GM18520 (cell line): ENCODE data around the gene SH2D2A.

Experiments used
- ATAC-seq: cut with Tn5 transposase; IDR thresholded peaks from one replicate; pipeline ENCODE4 v1.9.1; 2021; ENCODE audit not compliant: unreplicated experiment

Gene SH2D2A

DNA sequence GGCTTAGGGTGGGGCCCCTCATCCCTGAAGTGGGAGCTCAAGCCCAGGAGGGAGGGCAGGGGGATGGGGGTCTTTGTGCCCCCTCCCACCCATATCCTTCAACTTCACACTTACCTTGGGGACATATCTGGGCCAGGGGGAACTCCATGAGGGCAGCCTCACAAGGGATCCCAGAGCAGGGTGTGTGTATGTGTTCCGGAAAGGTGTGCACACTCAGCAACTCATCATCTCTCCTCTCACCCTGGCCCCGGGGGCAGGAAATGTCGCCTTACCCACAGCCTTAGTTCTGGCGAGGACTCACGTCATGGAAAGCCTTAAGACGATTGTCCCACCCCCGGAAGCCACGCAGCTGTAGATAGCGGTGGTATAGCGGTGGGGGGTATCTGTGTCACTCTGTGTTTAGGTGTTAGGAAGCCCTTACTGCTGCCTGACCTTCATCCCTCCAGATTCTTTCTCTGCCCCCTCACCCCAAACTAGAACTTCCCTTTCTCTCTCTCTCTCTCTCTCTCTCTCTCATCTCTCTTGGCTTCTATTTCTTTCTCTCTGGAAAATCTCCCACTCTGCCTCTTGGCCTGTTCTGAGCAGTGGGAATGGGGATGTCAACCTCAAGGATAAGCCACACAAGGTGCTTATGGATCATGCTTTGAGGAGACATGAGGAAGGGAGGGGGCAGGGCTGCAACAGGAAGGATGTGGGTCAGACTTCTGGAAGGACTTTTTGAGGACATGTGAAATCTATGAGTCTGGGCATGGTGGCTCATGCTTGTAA lies at the start of gene SH2D2A:
SH2D2A (minus strand) TSS at position 288 of the 768 bp plus-strand sequence; CDS start at position 148, 140 bp downstream.
- ATAC-seq, result peak; percentile 77

DNA sequence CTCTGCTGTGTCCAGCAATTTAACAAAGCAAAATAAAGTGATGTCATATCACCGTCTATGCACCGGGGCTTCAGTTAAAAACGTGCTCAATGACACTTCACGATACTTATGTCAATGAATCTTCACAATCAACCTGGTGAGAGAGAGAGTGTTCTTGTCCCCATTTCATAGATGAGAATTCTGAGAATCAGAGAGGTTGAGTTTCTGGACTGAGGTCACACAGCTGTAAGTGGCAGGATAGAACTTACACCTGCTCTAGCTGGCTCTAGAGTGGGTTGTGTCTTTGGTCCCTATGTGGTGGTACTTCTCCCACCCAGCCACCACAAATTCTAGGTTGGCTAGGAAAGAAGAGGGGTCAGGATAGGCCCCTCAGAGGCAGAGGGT lies 49.2 kb upstream of the SH2D2A start:
- no peak for ATAC-seq

DNA sequence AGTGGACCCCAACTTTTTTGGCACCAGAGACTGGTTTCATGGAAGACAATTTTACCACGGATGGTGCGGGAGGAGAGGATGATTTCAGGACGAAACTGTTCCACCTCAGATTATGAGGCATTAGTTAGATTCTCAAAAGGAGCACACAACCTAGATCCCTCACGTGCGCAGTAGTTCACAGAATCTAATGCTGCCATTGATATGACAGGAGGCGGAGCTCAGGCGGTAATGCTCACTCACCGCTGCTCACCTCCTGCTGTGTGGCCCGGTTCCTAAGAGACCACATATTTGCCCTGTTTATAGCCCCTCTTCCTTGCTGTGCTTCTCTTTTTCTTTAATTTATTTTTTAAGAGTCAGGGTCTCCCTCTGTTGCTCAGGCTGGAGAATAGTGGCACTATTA lies 48.6 kb upstream of the SH2D2A start:
- ATAC-seq, result no peak

DNA sequence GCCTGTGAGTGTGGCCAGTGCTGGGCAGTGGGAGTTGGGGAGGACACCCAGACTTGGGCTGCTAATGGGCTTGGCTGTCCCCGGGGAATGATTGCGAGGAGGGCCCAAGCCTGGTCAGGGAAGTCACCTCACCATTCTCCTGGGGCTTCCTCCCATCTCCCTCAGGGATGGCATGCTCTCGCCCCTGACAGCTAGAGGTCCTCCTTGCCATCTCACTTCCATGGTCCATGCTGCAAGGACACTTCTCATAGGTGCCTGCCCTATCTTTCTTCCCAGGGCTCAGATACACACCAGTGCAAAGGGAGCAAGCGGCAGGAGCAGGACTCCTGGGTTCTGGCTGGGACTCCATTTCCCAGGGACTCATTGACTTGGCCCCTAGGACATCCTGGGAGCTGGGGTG lies 48.1 kb upstream of the SH2D2A start:
- ATAC-seq, result no peak

DNA sequence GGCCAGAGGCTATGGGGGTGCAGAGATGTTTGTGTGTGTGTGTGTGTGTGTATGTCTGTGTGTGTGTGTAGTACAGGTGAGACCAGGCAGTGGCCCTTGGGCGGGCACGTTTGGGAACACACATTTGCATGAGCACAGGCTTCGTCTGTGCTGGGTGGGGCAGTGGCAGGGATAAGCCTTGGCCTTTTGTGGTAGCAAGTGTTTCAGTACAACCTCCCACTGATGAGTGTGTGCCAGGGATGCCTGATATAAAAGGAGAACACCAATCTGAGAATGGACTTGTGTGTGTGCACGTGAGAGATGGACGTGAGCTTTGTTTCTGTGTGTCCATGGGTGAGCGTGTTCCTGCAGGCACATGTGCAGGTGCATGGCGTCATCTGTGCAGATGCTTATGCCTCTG lies 47.0 kb upstream of the SH2D2A start:
- no peak for ATAC-seq

DNA sequence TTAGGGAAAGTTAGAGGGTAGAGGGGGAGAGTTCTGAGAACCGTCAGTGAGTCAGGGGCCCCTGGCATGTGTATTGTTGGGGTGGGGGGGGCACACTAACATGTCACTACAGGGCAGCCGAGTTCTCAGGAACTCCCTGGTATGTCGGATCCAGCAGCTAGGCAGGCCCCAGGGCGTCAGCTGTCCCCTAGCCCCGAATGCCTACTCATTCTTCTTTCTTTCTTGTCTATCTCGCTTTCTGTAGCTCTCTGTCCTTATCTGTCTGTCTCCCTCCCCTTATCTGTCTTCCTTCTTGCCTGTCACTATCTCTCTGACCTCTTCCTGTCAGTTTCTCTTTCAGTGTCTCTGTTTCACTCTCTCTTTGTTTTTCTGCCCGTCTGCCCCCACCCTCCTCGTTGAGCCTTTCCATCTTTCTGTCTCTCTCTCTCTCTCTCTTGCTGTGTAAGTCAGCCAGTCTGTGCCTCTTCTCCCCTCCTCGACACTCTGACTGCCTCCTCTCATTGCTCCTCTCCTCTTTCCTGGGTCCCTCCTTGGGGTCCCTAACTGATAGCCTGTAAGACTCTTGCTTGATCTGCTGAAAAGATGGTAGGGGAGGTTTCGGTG lies 46.5 kb upstream of the SH2D2A start:
- ATAC-seq, result no peak

DNA sequence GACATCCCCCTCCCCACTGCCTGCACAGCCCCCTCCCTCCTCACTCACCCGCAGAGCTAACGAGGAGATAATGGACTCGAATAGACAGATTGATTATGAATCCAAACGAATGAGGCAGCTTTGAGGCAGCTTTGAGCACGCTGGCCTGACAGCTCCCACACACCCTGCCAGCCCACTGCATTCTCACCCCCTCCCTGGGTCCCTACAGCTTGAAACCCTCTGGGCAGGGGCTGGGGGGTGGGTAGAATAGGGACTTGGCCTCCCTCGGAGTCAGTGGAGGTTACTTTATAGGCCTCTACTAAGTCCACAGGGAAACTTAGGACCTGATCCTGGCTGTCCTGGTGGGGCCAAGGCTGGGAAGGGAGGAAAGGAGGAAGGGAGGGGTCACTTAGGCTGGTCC lies 45.9 kb upstream of the SH2D2A start:
- ATAC-seq, result no peak

DNA sequence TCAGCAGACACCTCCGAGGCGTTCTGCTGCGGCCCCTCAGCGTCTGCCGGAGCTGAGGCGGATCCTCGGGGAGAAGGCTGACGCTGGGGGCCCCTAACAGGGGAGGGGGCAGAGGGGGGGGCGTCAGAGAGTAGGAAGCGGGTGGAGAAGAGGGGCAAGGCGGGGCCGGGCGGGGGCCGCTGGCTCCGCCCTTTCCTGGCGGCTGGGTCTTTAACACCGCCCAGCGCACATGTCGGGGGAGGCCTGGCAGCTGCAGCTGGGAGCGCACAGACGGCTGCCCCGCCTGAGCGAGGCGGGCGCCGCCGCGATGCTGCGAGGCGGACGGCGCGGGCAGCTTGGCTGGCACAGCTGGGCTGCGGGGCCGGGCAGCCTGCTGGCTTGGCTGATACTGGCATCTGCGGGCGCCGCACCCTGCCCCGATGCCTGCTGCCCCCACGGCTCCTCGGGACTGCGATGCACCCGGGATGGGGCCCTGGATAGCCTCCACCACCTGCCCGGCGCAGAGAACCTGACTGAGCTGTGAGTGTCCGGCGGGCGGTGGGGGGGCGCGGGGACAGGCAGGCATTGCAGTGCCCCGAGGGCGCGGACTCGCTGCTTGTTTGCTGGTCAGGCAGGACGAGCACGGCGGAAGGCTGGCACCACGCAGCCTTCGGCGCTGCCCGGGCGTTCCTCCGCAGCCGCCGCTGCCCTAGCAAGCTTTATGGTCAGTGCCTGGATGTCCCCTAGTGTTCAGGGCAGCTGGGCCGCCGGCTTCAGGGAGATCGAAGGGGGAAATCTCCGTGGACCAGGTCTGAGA lies 44.2 kb upstream of the SH2D2A start, which contains the start of gene NTRK1:
NTRK1 (plus strand) TSS at position 238 of the 796 bp plus-strand sequence; CDS start at position 308, 70 bp downstream.
- ATAC-seq, result no peak

DNA sequence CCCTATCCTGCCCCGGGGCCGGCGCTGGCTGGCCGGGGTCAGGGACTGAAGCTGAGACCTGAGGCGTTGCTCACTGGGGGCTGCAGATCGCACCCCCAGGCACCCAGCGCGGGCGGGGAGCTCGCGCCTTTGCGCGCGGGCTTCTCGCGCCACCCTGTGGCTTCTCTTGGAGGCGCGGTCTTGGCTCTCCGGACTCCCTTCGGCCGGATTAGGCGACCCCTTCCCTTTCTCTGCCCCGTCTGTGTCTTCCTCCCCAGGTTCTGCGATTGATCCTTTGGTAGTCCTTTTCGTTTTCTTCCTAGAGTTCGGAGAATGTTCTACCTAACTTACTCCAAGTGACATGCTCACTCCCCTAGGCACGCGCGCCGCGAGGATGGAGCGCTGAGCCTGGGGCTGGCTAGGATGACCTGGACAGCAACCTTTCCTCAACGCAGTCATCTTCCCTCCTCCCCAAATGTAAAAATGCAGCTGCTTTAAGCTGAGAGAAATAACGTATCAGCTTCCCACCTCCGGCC lies 43.5 kb upstream of the SH2D2A start:
- ATAC-seq, result no peak

DNA sequence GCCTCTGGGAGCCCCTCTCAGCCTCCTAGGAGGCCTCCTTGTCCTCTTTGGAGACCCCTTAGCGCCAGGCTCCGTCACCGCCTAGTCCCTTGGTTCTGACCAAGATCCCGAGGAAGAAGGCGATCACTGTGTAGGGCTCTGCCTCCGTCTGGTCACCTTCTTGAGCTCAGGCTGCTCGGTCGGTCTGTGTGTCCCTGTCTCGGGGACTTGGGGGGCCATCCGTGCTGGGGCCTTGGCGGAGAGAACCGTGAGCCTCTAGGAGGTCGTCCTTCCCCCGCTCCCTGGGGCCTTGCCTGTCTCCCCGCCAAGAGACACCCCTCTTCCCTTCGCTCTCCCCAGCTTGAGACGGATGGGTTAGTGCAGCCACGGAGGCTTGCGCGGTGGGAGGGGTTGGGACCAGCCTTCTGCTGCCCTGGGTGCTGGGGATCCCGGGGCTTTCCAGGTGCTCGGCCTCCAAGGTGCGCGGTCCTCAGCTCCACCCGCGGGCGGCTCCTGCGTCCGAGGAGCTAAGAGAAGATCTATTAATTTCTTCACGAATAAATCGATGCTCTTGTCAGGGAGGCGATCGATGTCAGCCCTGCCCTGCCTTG lies 43.0 kb upstream of the SH2D2A start:
- ATAC-seq, result no peak

DNA sequence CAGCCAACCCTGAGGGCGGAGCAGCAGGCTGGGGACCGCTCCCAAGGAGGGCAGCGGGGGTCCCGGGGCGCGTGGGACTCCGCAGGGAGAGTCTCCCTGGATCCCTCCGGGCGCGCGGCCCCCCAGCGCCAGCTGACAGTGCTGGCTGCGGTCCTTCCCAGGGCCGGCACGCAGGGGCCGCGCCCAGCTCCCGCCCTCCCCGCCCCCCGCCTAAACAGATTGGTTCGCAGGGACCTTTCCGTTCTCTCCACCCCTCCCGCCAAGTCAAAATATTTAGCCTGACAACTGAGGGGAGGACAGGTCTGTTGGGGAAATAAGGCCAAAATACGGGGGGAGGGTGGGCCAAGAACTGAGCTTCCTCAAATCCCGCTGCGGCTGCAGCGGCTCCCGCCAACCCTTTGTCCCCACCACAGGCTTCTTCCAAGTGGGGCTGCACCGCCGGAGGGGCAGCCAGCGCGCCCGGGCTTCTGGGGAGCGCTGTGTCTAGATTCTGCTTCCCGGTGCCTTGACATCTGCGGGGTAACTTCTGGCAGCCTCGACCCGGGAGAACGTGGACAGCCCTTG lies 42.4 kb upstream of the SH2D2A start, which contains the start of gene INSRR:
INSRR (minus strand) TSS at position 159 of the 564 bp plus-strand sequence. CDS start 496 bp downstream, outside the sequence.
- ATAC-seq, result no peak

DNA sequence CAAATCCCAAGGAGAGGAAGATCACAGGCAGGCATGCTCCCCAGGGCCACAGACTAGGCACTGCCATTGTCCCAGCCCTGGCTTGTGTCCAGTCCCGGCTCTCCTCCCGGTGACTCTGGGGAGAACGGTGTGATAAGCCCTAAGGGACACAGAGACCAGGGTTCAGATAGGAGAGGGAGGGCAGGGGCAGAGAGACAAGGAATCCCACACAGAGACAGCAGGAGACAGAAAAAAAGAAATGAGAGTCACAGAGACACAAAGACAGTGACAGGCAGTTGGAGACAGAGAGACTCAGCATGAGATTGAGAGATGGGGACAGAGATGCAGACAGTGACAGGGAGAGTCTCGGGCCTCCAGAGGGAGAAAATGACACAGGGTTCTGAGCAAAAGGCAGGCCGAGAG lies 41.9 kb upstream of the SH2D2A start:
- ATAC-seq, result no peak

DNA sequence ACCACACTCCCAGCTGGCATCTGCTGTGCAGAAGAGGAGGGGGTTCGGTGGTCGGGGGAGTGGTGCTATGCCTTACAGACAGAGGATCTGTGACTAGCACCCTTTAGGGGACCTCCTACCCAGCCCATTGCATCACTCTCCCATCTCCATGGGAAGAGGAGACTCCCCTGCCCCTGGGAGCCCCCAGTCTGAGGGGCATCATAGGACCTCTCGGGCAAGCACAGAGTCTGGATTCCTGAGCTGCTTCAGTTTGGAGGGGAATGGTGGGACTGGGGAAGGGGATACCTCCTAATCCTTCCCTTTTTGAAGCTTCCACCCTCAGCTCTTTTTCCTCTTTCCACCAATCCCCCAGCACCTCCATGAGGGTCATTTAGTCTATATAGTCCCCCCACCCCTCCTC lies 40.9 kb upstream of the SH2D2A start:
- no peak for ATAC-seq

DNA sequence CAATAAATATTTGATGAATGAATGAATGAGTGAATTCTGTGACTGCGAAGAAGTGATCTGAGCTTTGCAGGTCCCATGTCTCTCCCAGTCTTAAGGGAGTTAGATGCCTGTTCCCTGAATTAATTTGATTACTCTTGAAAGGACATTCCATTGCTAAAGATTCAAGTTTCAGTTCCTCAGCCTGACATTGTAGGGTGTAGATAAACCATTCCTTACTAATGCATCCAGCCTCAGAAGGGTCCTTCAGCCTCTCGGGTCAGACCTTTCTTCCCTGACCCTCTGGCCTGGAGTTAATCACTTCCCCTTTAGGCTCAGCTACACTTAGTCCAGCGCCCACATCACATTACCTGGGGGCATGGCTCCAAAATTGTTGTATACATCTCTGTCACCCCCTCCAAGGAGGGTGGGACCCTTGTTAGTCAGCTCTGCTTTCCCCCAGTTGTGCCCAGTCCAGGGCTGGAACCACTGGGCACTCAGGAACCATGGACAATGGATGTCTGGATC lies 39.7 kb upstream of the SH2D2A start:
- no peak for ATAC-seq

DNA sequence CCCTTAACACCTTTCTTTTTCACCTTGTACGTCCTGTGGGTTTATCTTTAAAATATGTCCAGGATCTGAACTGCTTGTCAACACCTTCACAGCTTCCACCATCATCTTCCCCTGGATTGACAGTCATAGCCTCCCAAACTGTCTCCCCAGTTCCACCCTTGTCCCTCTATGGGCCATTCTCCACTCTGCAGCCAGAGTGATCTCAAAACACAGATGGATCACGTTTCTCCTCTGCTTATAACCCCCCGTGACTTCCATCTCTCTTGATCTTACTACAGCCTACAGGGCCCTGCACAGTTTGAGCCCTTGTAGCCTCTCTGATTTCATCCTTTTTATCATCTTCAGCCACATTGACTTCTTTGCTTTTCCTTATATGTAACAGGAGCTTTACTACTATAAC lies 38.0 kb upstream of the SH2D2A start:
- ATAC-seq, result no peak

DNA sequence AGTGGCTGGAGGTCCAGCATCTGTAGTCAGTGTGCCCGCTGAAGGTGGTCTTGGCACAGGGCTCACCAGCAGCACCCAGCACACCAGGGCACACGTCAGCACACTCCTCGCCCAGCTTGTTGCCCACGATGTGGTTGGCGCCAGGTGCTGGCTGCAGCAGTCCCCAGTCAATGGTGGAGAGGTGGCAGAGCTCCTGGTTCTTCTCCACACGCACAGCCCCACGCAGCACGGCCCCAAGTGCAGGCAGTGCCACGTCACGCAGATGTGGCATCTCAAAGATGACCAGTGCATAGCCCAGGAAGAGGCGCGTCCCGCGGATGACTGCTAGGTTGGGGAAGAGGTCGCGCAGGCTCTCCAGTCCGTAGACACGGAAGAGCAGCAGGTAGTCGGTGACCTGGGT lies 37.1 kb upstream of the SH2D2A start:
- no peak for ATAC-seq

DNA sequence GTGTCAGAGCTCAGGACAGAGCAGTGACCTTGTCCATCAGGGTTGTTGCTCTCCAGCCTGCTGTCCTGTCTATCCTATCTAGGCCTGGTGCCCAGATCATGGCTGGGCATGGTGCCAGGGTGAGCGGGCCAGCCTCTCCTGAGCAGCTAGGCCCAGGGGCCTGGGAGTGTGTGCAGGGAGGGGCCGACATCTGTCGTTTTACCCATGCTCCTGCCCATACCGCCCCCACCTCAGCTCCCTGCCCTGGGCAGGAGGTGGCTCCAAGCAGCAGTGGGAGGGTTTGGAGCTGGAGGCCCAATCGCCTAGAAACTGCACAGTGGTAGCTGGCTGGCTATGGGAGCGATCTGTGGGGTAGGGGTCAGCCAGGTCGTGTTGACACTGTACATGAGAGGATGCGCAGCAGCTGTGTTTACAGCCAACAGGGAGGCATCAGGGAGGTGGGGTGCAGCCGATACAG lies 35.8 kb upstream of the SH2D2A start:
- ATAC-seq, result no peak

DNA sequence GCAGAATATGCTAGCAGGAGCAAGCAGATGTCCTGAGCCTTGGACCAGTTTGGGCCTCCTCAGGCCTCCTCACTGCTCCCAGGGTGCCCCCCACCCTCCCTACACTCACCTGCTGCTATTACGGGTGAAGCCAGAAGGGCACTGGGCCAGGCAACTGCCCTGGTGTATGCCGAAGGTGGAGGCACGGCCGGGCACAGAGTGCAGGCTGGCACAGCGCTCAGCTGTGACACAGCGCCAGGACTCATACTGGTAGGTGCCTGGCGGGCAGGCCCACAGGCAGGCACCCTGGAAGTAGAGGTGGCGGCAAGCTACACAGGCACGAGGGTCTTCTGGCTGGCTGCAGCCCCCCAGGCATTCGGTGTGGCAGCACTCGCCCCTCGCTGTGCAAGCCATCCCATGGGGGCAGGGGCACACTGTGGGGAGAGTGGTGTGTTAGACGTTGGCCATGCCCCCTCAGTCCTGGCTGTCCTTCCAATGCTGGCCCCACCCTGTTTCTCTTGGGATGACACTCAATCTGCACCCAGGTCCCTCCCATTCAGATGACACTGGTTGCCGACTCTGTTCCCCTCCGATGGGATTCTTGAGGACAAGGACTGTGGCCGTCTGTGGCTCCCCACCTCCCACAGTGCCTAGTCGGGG lies 35.2 kb upstream of the SH2D2A start:
- no peak for ATAC-seq

DNA sequence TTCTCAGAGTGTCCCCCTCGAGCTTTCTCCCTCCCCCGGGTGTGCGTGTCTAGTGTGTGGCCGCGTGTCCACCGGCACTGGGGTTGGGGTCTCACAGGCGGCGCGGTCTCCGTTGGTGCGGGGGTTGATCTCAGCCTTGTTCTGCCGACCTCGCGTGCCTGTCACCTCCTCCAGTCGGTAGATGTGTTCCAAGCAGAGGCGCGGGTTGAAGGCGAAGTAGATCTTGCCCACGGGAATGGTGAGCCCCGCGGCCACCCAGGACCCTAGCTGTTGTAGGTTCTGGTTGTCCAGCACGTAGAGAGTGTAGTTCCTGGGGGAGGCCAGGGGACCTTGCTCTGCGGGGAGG lies 32.5 kb upstream of the SH2D2A start:
- ATAC-seq, result no peak
